C4-2B (cell line): ENCODE measurements around the gene LOXL3.

Source experiments
- H3K27ac ChIP-seq: fragments of 450-650 bp; 2 replicates; pipeline ENCODE4 v1.5.1; 2017
- ZFX ChIP-seq: fragments of 450-650 bp; IDR thresholded peaks from 2 replicates; pipeline ENCODE4 v1.6.1; 2017
- TF ChIP-seq, protein P1 (sequence below): fragments of 450-650 bp; conservative IDR thresholded peaks from 2 replicates; pipeline ENCODE4 v1.5.1; 2017; ENCODE audit warnings: mild to moderate bottlenecking

The LOXL3 gene

DNA sequence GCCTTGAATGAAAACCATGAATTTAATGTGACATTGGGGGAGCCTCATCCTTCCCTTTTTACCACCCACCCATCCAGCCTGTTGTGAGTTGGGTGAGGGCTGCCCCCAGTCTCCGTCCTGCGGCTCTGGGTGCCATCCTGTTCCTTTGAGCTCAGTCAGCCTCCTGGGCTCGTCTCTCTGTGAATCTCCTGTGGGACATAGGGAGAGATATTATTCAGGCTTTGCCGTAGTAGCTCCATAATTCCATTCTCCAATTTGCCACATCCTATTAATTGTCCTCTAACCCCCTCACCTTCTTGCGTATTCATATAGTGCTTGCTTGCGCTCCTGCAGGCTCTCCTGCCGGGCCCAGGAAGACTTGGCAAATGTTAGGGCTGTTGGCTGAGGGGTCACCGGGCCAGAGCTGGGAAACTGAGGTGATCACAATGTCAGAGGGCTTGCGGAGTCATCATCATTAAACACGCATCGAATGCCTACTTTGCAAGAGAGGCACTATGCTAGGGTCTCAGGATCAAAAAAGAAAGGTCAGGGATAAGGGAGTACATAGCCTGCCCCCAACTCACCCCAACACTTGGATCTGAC, 27.0 kb downstream of the LOXL3 start:
- TF ChIP-seq, protein P1, sequence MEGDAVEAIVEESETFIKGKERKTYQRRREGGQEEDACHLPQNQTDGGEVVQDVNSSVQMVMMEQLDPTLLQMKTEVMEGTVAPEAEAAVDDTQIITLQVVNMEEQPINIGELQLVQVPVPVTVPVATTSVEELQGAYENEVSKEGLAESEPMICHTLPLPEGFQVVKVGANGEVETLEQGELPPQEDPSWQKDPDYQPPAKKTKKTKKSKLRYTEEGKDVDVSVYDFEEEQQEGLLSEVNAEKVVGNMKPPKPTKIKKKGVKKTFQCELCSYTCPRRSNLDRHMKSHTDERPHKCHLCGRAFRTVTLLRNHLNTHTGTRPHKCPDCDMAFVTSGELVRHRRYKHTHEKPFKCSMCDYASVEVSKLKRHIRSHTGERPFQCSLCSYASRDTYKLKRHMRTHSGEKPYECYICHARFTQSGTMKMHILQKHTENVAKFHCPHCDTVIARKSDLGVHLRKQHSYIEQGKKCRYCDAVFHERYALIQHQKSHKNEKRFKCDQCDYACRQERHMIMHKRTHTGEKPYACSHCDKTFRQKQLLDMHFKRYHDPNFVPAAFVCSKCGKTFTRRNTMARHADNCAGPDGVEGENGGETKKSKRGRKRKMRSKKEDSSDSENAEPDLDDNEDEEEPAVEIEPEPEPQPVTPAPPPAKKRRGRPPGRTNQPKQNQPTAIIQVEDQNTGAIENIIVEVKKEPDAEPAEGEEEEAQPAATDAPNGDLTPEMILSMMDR, result no peak
- TF ChIP-seq ZFX, result no peak
- no peak overlapping the region; the same call in 1 of the 2 replicates for H3K27ac ChIP-seq

DNA sequence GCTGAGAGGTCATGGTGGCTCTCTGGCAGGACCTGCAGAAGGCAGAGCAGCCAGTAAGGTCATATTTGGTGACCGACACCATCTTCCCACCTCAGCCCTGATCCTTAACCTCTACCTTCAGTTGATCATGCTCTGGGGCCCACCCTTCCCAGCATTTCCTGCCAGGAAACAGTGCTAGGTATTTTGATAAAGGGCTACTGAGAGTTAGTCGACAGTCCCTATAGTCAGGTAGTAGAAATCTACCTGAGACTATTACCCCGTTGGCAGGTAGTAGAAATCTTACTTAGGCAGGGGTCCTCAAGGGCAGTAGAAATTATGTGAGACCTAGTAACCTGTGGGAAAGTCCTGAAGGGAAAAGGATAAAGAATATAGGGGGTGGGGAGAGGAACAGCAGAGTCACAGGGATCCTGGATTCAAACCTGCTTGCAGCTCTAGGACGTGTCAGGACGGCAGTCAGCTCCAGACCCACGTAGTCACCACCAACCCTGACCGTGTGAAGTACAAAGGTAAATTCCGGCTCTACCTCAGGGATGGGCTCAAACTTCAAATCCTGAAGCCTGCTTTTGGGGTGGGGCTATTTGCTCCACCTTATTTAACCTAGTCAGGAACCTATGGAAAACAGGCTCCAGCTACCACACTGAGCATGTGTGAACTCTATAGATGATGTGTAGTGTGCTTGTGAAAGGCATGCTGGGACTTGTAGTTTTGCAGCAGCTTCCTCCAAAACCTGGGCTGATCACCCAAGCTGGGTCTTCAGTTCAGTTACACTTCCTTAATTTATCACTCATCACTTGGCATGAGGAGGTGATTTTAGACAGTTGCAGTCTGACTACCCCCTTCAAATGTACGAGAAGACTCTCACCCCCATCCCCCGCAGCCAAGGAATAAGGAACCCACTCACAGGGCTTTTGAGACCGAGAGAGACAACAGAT, 27.8 kb downstream of the LOXL3 start, which contains the start of gene DQX1:
Gene DQX1 (minus strand): TSS at position 515 of the 932 bp plus-strand sequence. CDS start 502 bp downstream, at position 13.
- TF ChIP-seq, protein P1, result no peak
- TF ChIP-seq ZFX, result no peak
- H3K27ac ChIP-seq, result peak within 1 kb of the TSS; percentile 30; the same call in 1 of the 2 replicates

DNA sequence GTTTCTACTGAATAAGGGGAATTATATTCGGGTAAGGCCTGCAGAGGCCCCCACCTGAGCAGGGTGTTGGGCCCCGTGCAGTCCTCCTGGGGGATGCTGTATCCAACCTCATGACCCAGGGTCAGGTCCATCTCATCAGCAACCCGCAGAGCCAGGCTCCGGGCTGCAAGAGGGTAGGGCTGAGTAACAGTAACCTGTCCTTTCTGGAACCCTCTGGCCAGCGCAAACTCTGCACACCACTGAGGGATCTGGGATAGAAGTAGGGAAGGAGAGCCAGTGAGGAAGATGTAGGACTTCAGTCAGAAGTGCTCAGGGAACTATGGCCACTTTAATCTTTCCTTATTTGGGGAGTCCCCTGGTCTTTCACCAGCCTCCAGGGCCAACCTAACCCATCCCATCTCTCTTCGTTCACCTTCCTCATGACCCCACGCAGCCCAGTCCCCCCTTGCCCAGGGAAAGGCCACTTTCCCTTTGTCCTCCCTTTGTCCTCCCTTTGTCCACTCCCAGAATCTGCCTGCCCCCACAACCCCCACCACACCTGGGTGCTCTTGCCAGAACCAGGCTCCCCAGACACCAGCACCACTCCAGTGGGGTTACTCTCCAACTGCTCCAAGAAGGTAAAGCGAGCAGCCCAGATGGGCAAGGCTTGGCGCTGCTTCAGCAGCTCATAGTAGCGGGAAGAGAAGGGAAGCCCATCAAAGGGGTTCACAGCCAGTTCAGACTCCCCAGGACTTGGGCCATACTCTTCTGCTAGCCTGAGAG, 28.6 kb downstream of the LOXL3 start:
- TF ChIP-seq ZFX, result no peak
- TF ChIP-seq, protein P1, result no peak

GRCh38 chr2:74524005-74524404, 29.7 kb downstream of the LOXL3 start:
- H3K27ac ChIP-seq, result no peak overlapping the region
- TF ChIP-seq ZFX, result no peak
- TF ChIP-seq, protein P1, result no peak

More for the DNA sequence above, 28.6 kb downstream of the LOXL3 start:
- peak overlapping the region; percentile 30; the same call in 1 of the 2 replicates for H3K27ac ChIP-seq

DNA sequence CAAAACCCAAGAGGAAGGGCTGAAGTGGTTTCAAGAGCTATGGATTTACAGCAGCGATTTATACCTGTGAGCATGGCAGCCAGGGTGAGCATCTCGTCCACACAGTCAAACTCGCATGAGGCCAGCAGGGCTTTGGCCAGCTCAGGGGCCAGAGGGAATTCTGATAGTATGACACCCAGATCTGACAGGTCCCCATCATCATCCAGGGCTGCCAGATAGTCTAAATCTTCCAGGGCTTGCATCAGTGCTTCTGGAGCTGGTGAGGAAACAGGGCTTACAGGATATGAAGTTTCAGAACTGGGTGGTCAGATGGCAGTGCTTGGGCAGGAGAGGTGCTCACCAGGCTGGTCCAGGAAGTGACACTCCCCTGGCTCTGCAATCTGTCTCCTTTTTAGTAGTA, 31.2 kb downstream of the LOXL3 start:
- TF ChIP-seq ZFX, result no peak
- TF ChIP-seq, protein P1, result no peak
- H3K27ac ChIP-seq, result no peak overlapping the region

GRCh38 chr2:74516650-74517049, 37.1 kb downstream of the LOXL3 start:
- no peak for TF ChIP-seq ZFX
- TF ChIP-seq, protein P1, result no peak
- no peak overlapping the region for H3K27ac ChIP-seq
